HG02588 (cell line): Measurements from ENCODE around the gene TMEM8B.
"Not testable (repeated sequence)": the region's sequence is repeated elsewhere in the genome, so short reads cannot be mapped to it uniquely, and the experiment has no call there.

Experiments used
- ATAC-seq: cut with Tn5 transposase; IDR thresholded peaks from one replicate; pipeline ENCODE4 v1.9.1; 2021; ENCODE audit warnings: mild to moderate bottlenecking, moderate library complexity; ENCODE audit not compliant: unreplicated experiment

The TMEM8B gene

GRCh38 chr9:35861161-35861897, 32.3 kb downstream of the TMEM8B start:
- ATAC-seq: no peak

- no peak for ATAC-seq
Observed at GRCh38 chr9:35862328-35862727, 33.3 kb downstream of the TMEM8B start.

- ATAC-seq: no peak
Observed at GRCh38 chr9:35863583-35863982, 34.6 kb downstream of the TMEM8B start.

- ATAC-seq: no peak
Observed at GRCh38 chr9:35864695-35865255, 35.7 kb downstream of the TMEM8B start.

GRCh38 chr9:35867538-35867937, 38.5 kb downstream of the TMEM8B start:
- no peak for ATAC-seq

- no peak for ATAC-seq
Observed at GRCh38 chr9:35868933-35869332, 39.9 kb downstream of the TMEM8B start.

DNA sequence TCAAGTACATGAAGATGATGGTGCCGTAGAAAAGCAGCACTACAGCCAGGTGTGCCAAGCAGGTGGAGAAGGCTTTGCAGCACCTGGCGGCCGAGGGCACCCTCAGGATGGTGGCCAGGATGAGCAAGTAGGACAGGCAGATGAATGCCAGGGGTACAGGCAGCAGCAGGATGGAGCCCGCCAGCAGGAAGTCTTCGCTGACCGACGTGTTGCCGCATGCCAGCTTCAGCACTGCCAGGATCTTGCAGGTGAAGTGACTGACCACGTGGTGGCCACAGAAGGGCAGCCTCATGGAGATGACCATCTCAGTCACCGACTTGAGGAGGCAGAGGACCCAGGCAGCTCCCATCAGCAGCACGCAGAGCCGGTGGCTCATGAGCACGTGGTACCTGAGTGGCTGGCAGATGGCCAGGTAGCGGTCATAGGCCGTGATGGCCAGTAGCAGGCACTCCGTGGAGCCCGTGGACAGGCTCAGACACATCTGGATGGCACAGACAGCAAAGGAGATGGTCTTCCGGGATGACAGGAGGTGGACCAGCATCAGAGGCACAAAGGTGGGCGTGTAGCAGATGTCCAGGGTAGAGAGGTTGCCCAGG, 40.7 kb downstream of the TMEM8B start:
- ATAC-seq: no peak

- ATAC-seq: no peak
Observed at GRCh38 chr9:35870351-35870923, 41.4 kb downstream of the TMEM8B start, which contains the start of gene OR13J1. TSS of gene OR13J1 (minus strand) at chr9:35870401. CDS start at chr9:35870401, 0 bp downstream.

DNA sequence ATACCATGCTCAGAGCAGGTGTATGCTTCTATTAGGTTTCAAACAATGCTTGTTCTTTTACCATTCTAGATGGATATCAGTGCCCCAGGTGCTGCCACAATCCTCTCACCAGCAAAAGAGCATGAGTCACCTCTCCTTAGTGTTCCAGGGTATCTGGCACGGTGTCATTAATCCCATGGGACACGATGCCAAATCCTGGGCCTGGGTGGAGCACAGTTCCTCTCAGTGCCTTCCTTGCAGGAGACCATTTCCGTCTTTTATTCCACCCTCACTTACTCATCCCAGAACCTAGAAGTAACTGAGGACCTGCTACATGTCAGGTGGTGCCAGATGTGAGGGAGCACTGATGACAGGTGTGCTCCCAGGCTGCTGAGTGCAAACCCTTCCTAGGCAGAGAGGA, 42.5 kb downstream of the TMEM8B start:
- ATAC-seq: no peak

GRCh38 chr9:35872505-35872904, 43.5 kb downstream of the TMEM8B start:
- ATAC-seq: no peak

DNA sequence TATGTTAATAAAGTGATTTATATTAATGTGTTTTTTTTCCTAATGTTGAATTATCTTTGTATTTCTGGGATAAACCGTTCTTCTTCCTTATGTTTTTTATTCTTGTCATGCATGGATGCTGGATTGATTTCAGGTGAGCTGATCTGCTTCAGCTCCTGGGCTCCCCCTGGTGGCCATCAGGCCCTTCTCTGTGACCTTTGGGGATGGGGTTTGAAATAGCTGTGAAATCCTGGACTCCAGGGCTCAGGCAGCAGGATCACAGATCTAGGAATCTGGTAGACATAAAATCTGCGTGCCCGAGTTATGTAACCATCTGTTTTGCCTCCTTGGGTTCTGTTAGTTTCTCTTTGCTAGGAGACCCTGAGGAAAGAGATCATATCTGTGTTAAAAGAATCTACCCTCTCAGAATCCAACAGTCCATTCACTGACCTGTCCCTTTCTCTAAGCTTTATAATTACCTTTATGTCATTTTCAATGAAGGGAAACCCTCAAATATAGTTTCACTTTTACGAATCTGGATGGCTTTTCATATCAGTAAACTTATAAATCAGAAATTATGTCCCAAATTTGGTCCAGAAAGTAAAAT, 53.3 kb downstream of the TMEM8B start:
- ATAC-seq: no peak

DNA sequence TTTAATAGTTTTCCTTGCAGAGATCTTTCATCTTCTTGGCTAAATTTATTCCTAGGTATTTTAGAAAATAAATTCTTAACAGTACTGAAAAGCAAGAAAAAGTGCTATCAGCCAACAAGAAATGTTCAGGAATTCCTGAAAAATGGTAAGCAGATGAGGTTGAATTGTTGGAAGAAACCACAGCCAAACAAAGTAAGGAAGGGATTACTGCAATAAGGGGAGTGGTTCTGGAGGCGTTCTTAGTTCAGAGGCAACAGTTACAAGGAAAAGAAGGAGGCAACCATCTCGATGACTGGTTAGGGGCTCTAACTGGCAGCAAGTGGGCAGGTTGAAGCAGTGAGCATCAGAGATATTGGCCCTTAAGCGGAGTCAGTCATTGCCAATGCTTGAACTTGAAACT, 54.0 kb downstream of the TMEM8B start:
- ATAC-seq: no peak

DNA sequence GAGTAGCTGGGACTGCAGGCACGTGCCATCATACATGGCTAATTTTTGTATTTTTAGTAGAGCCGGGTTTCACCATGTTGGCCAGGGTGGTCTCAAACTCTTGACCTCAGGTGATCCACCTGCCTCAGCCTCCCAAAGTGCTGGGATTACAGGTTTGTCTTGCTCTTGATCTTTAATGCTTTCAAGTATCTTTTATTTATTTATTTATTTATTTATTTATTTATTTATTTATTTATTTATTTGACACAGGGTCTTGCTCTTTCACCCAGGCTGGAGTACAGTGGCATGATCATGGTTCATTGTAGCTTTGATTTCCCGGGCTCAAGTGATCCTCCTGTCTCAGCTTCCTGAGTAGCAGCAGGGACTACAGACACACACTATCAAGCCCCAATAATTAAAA, 55.9 kb downstream of the TMEM8B start:
- not testable (repeated sequence) for ATAC-seq

DNA sequence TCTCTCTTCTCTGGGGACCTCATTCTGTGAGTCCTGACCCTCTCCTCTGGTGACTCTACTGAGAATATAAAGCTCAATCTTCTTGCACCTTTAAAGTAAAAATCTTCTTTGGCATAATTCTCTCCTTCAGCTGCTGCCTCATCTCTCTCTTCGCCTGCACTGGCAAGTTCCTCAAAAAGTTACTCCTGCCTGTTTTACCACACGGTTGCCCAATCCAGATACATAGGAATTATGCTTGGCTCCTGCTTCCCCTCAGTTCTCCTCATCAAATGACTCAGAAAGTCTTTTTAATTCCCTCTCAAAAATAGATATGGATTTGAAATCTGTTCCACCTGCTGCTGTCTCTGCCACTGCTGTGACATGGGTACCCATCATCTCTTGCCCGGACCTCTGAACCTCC, 62.6 kb downstream of the TMEM8B start:
- no peak for ATAC-seq

DNA sequence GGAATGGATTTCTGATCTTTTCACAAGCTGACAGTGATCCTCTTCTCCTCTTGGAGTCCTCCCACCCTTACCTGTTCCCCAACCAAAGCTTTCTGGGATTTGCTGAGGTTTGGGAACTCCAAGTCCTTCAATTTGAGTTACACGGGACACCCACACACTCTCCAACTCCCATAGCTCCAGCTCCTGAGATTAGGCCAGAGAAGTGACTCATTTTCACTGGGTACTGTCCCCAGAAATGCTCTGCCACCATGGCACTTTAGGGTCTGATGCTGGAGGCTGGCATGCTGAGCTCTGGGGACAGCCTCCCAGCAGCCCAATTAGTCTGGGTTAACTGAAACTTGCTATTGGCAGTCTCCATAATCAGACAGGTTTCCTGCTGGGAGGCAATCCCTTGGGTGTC, 63.0 kb downstream of the TMEM8B start:
- no peak for ATAC-seq

DNA sequence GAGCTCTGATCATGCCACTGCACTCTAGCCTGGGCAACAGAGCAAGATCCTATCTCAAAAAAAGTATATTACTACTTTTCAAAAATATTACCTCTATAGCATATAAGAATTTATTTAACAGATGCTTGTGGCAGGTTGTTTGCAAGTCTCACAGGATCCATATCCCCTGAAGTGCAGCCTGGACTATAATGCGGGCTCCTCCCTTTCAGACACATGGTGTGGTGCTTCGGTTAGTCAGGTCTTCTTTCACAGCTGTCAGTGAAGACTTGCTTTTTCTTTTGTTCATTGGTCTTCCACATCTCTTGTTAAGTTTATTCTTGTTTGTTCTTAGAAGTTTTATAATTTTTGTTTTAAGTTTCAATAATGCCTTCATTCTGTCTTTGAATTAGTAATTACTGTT, 67.5 kb downstream of the TMEM8B start:
- no peak for ATAC-seq

DNA sequence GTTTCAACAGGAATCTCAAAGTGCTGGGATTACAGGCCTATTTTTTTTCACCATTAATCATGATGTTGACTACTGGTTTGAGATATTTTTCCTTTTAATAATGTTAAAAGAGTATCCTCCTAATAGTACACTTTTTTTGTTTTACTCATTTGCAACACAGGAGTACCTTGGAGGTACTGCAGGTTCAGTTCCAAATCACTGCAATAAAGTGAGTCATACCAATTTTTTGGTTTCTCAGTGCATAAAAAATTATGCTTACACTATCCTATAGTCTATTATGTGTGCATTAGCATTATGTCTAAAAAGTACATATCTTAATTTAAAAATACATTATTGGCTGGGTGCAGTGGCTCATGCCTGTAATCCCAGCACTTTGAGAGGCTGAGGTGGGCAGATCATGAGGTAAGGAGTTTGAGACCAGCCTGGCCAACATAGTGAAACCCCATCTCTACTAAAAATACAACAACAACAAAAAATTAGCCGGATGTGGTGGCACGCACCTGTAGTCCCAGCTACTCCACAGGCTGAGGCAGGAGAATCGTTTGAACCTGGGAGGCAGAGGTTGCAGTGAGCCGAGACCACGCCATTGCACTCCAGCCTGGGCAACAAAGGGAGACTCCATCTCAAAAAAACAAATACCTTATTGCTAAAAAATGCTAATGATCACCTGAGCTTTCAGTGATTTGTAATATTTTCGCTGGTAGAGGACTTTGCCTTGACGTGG, 68.5 kb downstream of the TMEM8B start:
- not testable (repeated sequence) for ATAC-seq

- no peak for ATAC-seq
Observed at GRCh38 chr9:35898337-35898736, 69.3 kb downstream of the TMEM8B start.

GRCh38 chr9:35899021-35899420, 70.0 kb downstream of the TMEM8B start:
- ATAC-seq: no peak

GRCh38 chr9:35903049-35903448, 74.0 kb downstream of the TMEM8B start:
- no peak for ATAC-seq

- ATAC-seq: no peak
Observed at GRCh38 chr9:35904338-35904737, 75.3 kb downstream of the TMEM8B start.
